SW 1271 (cell line): Measurements from ENCODE around the gene RALGPS1.
"Not testable (repeated sequence)": the region's sequence is repeated elsewhere in the genome, so short reads cannot be mapped to it uniquely, and the experiment has no call there.

ENCODE experiments used
- DNase-seq, 2 experiments: peaks; one replicate each; lab custom pipeline; 2025; lab: John Stamatoyannopoulos, UW

RALGPS1 gene

GRCh38 chr9:126989847-126990842 lies 75.6 kb downstream of the RALGPS1 start:
- DNase-seq: no peak

GRCh38 chr9:126991183-126991582 lies 76.6 kb downstream of the RALGPS1 start:
- no peak for DNase-seq

GRCh38 chr9:126992427-126992826 lies 77.8 kb downstream of the RALGPS1 start:
- no peak for DNase-seq

- no peak for DNase-seq
Measured at GRCh38 chr9:126999315-127000068, 84.9 kb downstream of the RALGPS1 start.

GRCh38 chr9:127004946-127005769 lies 90.6 kb downstream of the RALGPS1 start:
- DNase-seq: no peak

GRCh38 chr9:127005770-127006314 lies 91.3 kb downstream of the RALGPS1 start:
- DNase-seq: no peak

GRCh38 chr9:127007638-127008037 lies 93.1 kb downstream of the RALGPS1 start:
- DNase-seq: no peak

- DNase-seq: no peak
Measured at GRCh38 chr9:127008076-127008475, 93.5 kb downstream of the RALGPS1 start.

GRCh38 chr9:127011772-127012171 lies 97.2 kb downstream of the RALGPS1 start:
- DNase-seq: no peak

- no peak for DNase-seq
Measured at GRCh38 chr9:127012250-127012649, 97.7 kb downstream of the RALGPS1 start.

GRCh38 chr9:127013597-127013996 lies 99.0 kb downstream of the RALGPS1 start:
- no peak for DNase-seq

- no peak for DNase-seq
Measured at GRCh38 chr9:127014216-127014909, 99.8 kb downstream of the RALGPS1 start.

GRCh38 chr9:127014910-127015540 lies 100.4 kb downstream of the RALGPS1 start:
- DNase-seq: no peak

GRCh38 chr9:127015921-127016512 lies 101.4 kb downstream of the RALGPS1 start:
- no peak for DNase-seq

GRCh38 chr9:127017979-127018378 lies 103.4 kb downstream of the RALGPS1 start:
- not testable (repeated sequence) for DNase-seq

GRCh38 chr9:127018935-127019334 lies 104.4 kb downstream of the RALGPS1 start:
- DNase-seq: no peak

GRCh38 chr9:127020036-127020801 lies 105.6 kb downstream of the RALGPS1 start:
- DNase-seq: no peak

GRCh38 chr9:127020802-127021078 lies 106.2 kb downstream of the RALGPS1 start:
- DNase-seq: no peak

- no peak for DNase-seq
Measured at GRCh38 chr9:127021664-127022363, 107.2 kb downstream of the RALGPS1 start.
